Duodenal mucosa (tissue), 2 donors: Measurements from ENCODE around the gene SNAP47.

Experiments used
- H3K27ac ChIP-seq: one replicate; pipeline ENCODE4 v1.7.0; 2013; ENCODE audit warnings: low read depth, low read length
- H3K27me3 ChIP-seq, 2 donors: one replicate each; pipeline ENCODE4 v1.7.0; 2013; ENCODE audit warnings: low read length in 2 of 2, control low read depth in 1 of 2; ENCODE audit not compliant: insufficient read depth in 2 of 2, control insufficient read depth in 1 of 2
- H3K36me3 ChIP-seq, 2 donors: one replicate each; pipeline ENCODE4 v1.7.0; 2013; ENCODE audit warnings: low read length in 2 of 2, control low read depth in 1 of 2; ENCODE audit not compliant: insufficient read depth in 2 of 2, control insufficient read depth in 1 of 2
- H3K4me1 ChIP-seq, 2 donors: one replicate each; pipeline ENCODE4 v1.7.0; 2013; ENCODE audit warnings: low read length in 2 of 2, control low read depth in 1 of 2; ENCODE audit not compliant: insufficient read depth in 2 of 2, control insufficient read depth in 1 of 2
- H3K4me3 ChIP-seq, 2 donors: one replicate each; pipeline ENCODE4 v1.7.0; 2013; ENCODE audit warnings: low read length in 2 of 2, low read depth in 1 of 2
- H3K9ac ChIP-seq, 2 donors: one replicate each; pipeline ENCODE4 v1.7.0; 2013; ENCODE audit warnings: low read length in 2 of 2, low read depth in 1 of 2
- H3K9me3 ChIP-seq, 2 donors: one replicate each; pipeline ENCODE4 v1.7.0; 2013; ENCODE audit warnings: low read length in 2 of 2, control low read depth in 1 of 2; ENCODE audit not compliant: control insufficient read depth in 1 of 2

SNAP47 gene

DNA sequence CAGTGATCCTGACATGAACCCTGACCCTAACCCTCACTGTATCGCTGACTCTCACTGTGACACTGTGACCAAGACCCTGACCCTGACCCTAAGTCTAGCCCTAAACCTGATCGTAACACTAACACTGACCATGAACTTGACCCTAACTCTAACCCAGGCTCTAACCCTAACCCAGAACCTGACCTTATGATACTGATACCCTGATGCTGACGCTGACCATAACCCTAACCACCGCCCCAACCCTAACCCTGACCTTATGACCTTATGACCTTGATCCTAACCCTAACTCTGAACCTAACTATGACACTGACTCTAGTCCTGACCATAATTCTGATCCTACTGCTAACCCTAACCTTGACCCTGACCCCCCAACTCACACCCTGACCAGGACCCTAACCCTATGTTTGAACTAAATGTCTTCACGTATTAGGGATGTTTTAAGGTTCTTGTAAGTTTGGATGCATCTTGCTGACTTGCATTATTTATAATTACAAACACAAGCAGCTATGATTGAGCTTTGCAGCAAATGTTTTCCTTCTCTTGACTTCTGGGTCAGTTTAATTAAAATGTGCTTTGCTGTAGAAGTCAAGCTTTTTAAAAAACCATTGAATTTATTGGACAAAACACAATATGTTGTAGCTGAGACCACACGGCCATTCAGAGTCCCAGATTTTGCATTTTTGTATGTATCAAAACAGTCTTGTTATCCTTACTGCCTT, 56.3 kb downstream of the SNAP47 start:
- no peak overlapping the region for H3K27ac ChIP-seq
- no peak overlapping the region for H3K4me3 ChIP-seq
- no peaks in the 10 kb centered on the region for H3K9me3 ChIP-seq
- H3K9ac ChIP-seq = no peak overlapping the region
- peaks cover 0 to 2% of the 10 kb centered on the region in 2 donors for H3K27me3 ChIP-seq
- H3K36me3 ChIP-seq = no peaks in the 10 kb centered on the region
- H3K4me1 ChIP-seq = peaks cover 9 to 12% of the 10 kb centered on the region in 2 donors

DNA sequence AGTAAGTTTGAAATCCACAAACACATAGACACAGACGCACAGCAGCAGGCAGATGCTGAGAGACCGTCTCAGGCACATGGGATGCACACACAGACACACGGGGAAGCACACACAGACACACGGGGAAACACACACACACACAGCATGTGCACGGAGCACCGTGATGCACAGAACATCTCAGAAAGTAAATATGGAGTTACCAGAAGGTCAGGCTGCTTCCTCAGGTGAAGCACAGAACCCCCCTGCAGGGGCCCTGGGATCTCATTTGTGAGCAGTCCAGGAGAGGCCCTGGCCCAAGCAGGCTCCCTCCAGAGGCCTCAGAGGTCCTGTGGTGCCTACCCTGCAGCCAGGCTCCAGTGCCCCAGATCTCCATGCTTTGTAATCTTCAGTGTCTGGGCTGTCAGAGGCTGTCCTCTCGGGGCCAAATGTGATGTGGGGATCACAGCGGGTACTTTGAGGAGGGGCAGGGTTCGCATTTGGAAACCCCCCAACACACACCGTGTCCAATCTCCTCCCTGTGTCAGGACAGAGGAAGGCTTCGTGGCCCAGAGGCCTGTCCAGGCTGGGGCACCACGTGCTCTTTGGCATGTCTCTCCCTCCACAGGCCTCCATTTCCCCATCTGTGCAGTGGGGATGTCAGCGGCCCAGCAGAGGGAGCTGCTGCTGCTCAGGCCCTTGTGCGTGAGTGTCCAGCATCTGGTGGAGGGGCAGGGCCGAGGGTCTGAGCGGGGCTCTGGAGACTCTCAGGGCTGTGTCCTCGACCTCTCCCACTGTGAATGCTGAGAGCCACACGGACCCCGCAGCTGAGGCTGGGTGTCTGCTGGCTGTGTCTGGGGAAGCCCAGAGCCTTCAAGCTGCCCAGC, 57.2 kb downstream of the SNAP47 start:
- Histone ChIP-seq H3K27me3 (no peaks in the 10 kb centered on the region), H3K9me3 (no peaks in the 10 kb centered on the region), H3K27ac (no peak overlapping the region), H3K4me3 (no peak overlapping the region), H3K9ac (no peak overlapping the region), H3K36me3 (no peaks in the 10 kb centered on the region), H3K4me1 (peaks cover under 1 to 4% of the 10 kb centered on the region in 2 donors)

DNA sequence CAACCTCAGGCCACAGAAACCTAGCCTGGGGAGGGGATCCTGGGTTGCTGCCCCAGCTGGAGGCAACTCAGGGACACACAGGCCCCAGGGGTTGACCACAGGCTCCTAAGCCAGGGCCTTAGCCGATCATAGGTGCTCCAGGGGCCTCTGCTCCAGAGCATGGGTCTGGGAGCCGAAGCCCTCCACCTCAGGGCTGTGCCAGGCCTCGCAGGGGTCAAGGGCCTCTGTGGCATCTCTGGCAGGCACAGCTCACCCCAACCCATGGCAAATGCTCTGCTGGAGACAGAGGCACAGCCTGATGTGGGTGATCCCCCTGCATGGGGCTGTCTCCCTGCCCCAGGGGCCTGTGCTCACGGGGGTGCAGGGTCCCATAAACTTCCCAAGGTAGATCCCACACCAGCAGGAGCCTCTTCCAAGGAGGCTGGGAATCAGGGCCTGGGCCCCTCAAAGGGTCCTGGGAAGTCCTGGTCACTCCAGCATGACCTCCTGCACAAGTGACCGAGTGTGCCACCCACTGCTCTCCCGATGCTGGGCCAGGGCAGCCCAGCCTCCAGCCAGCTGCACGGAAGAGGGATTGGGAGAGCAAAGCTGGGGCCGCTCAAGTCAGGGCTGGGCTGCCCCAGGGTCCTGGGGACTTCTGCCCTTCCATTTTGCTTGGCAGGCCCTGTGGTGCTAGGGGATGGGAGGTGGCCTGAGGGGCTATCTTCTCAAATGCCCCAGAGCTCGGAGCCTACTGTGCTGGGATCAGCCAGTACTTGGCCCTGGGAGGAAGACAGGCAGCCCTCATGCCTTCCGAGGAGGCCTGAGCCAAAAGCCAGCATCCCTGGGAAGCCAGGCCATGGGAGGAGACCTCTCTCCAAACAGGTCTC, 58.1 kb downstream of the SNAP47 start:
- no peak overlapping the region for H3K4me3 ChIP-seq
- H3K27ac ChIP-seq = no peak overlapping the region
- H3K36me3 ChIP-seq = no peaks in the 10 kb centered on the region
- H3K4me1 ChIP-seq = no peaks in the 10 kb centered on the region
- H3K27me3 ChIP-seq = no peaks in the 10 kb centered on the region
- H3K9ac ChIP-seq = no peak overlapping the region
- H3K9me3 ChIP-seq = no peaks in the 10 kb centered on the region

DNA sequence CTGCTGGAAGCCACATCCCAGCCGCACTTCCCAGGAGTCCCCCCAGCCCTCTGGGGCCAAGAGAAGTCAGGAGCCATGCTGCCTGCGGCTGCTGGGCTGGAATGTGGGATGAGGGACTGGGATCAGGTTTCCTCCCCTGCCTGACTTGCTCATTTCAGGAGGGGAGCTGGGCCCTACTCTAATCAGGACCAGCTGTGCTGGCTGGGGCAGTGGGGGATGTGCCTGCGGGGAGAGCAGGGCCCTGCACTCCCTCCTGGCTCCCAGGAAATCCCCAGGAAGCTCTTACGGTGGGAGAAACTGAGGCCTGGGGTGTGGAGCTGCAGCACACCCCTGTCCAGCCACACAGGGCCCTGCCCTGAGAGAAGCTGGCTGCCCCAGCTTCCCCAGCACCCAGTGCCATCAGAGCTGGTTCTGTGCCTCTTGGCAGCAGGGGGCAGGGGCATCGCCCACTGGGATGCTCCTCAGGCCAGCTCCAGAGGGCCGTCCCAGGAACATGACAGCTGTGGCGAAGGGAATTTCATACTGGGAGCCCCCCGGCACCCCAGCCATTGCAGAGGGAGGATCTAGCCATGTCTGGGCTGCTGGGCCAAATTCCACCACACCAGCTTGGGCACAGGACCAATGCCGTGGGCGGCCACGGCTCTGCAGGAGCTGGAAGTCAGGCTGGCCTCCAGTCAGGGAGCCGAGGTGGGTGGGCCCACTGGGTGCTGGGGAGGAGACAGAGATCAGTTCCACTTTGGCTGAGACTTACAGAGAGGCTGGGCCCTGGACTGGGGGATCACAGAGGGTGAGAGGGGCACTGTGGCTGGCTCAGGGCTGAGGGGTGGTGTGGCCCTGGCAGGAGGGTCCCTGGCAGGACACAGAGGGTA, 58.9 kb downstream of the SNAP47 start:
- Histone ChIP-seq H3K27me3 (no peaks in the 10 kb centered on the region), H3K9ac (no peak overlapping the region), H3K9me3 (no peaks in the 10 kb centered on the region), H3K4me3 (no peak overlapping the region), H3K4me1 (no peaks in the 10 kb centered on the region), H3K36me3 (no peaks in the 10 kb centered on the region), H3K27ac (no peak overlapping the region)

DNA sequence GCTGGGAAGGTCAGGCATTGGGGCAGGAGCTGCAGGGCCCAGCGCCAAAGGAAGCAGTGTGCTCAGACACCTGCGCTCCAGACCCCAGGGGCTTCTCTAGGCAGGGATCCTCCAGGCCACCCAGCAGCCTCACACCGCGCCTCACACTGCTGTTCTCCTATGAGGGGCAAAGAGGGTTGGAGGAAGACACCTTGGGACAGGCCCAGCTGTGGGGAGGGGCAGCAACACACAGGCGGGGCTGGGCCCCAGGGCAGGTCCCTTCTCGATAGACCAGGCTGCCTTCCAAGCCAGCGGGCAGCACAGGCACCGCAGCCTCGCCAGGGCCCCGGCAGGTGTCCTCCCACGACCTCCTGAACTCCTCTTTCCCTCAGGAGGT, 59.6 kb downstream of the SNAP47 start:
- Histone ChIP-seq H3K36me3 (no peaks in the 10 kb centered on the region), H3K4me3 (no peak overlapping the region), H3K9me3 (no peaks in the 10 kb centered on the region), H3K27ac (no peak overlapping the region), H3K9ac (no peak overlapping the region), H3K27me3 (no peaks in the 10 kb centered on the region), H3K4me1 (no peaks in the 10 kb centered on the region)

GRCh38 chr1:227795732-227796131, 60.5 kb downstream of the SNAP47 start:
- H3K27ac ChIP-seq = no peak overlapping the region
- H3K9ac ChIP-seq = no peak overlapping the region
- no peaks in the 10 kb centered on the region for H3K36me3 ChIP-seq
- H3K27me3 ChIP-seq = no peaks in the 10 kb centered on the region
- no peaks in the 10 kb centered on the region for H3K9me3 ChIP-seq
- no peak overlapping the region for H3K4me3 ChIP-seq
- no peaks in the 10 kb centered on the region for H3K4me1 ChIP-seq

DNA sequence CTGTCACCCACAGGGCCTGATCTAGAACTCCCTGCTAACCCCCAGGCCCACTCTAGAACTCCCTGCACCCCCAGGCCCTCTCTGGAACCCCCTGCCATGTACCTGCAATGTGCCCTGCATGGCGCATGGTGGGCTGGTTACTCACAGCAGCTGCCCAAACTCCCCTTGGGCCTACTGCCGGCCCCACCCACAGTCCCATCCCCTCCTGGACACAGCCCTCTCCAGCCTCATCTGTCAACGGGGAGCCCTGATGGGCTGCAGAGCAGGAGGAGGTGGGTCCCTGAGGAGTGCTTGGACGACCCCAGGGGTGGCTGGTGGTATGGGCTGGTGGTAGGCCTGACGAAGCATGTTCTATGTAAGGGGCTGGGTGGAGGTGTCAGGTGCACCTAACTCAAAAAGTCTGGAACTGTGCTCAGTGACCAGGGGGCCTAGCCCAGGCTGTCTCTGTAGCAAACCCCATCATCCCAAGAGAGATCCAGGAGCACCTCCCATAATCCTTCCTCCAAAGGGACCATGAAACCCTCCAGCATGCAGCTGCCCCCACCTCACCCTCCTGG, 61.2 kb downstream of the SNAP47 start:
- H3K9me3 ChIP-seq = no peaks in the 10 kb centered on the region
- no peaks in the 10 kb centered on the region for H3K36me3 ChIP-seq
- H3K9ac ChIP-seq = no peak overlapping the region
- no peak overlapping the region for H3K4me3 ChIP-seq
- H3K27ac ChIP-seq = no peak overlapping the region
- no peaks in the 10 kb centered on the region for H3K4me1 ChIP-seq
- no peaks in the 10 kb centered on the region for H3K27me3 ChIP-seq

DNA sequence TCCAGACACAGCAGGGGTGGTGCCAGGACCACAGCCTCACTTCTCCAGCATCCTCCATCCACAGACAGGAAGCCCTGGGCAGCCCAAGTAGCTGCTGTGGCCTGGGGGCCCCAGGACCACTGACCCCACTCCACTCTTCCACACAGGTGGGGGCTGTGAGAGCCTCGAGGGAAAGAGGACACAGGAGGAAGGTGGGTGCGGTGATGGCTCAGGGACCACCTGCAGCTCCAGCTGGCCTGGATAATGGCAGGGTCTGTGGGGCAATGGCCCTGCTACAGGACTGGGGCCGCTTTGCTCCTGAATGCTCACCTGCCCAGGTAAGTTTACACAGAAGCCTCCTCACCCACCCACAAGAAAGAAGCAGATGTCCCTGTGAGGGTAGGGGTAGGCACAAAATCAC, 61.9 kb downstream of the SNAP47 start:
- Histone ChIP-seq H3K27ac (no peak overlapping the region), H3K4me1 (no peaks in the 10 kb centered on the region), H3K9me3 (no peaks in the 10 kb centered on the region), H3K9ac (no peak overlapping the region), H3K4me3 (no peak overlapping the region), H3K36me3 (no peaks in the 10 kb centered on the region), H3K27me3 (no peaks in the 10 kb centered on the region)

- H3K27ac ChIP-seq = no peak overlapping the region
- H3K9me3 ChIP-seq = no peaks in the 10 kb centered on the region
- no peak overlapping the region for H3K9ac ChIP-seq
- H3K4me3 ChIP-seq = no peak overlapping the region
- H3K27me3 ChIP-seq = no peaks in the 10 kb centered on the region
- no peaks in the 10 kb centered on the region for H3K4me1 ChIP-seq
- H3K36me3 ChIP-seq = no peaks in the 10 kb centered on the region
These were observed 62.4 kb downstream of the SNAP47 start for GRCh38 chr1:227797625-227798024.
